ENCODE measurements around the gene SPNS2. TPM values are rescaled to one million over a fixed set of nuclear protein-coding genes. Genes with fewer than 3 reads are reported as not detected.
"Not testable (repeated sequence)": the region's sequence is repeated elsewhere in the genome, so short reads cannot be mapped to it uniquely, and the experiment has no call there.

Gene SPNS2
- total RNA-seq, 1 donor from 2014 or later, result 18.6 TPM

- DNase-seq (ENCODE audit: low spot score), result no peak
Measured at GRCh38 chr17:4562015-4562969, 63.6 kb downstream of the SPNS2 start.

GRCh38 chr17:4565209-4566141 lies 66.8 kb downstream of the SPNS2 start:
- DNase-seq (ENCODE audit: low spot score), result no peak

GRCh38 chr17:4566785-4567184 lies 68.1 kb downstream of the SPNS2 start:
- no peak for DNase-seq (ENCODE audit: low spot score)

GRCh38 chr17:4569591-4569990 lies 70.9 kb downstream of the SPNS2 start:
- DNase-seq (ENCODE audit: low spot score), result no peak

GRCh38 chr17:4572131-4572530 lies 73.5 kb downstream of the SPNS2 start:
- no peak for DNase-seq (ENCODE audit: low spot score)

- no peak for DNase-seq (ENCODE audit: low spot score)
Measured at GRCh38 chr17:4573115-4573514, 74.4 kb downstream of the SPNS2 start.

GRCh38 chr17:4573669-4574068 lies 75.0 kb downstream of the SPNS2 start:
- no peak for DNase-seq (ENCODE audit: low spot score)

- DNase-seq (ENCODE audit: low spot score), result no peak
Measured at GRCh38 chr17:4574448-4575045, 75.9 kb downstream of the SPNS2 start.

GRCh38 chr17:4576161-4576558 lies 77.5 kb downstream of the SPNS2 start:
- DNase-seq (ENCODE audit: low spot score), result no peak

- no peak for DNase-seq (ENCODE audit: low spot score)
Measured at GRCh38 chr17:4576729-4577322, 78.1 kb downstream of the SPNS2 start.

GRCh38 chr17:4577386-4577993 lies 78.8 kb downstream of the SPNS2 start:
- DNase-seq (ENCODE audit: low spot score), result no peak

GRCh38 chr17:4578349-4578748 lies 79.7 kb downstream of the SPNS2 start:
- not testable (repeated sequence) for DNase-seq (ENCODE audit: low spot score)

GRCh38 chr17:4579678-4580077 lies 81.0 kb downstream of the SPNS2 start:
- DNase-seq (ENCODE audit: low spot score), result no peak

GRCh38 chr17:4580291-4580690 lies 81.6 kb downstream of the SPNS2 start:
- DNase-seq (ENCODE audit: low spot score), result no peak

- no peak for DNase-seq (ENCODE audit: low spot score)
Measured at GRCh38 chr17:4582101-4582501, 83.4 kb downstream of the SPNS2 start.

GRCh38 chr17:4582691-4583090 lies 84.0 kb downstream of the SPNS2 start:
- no peak for DNase-seq (ENCODE audit: low spot score)

GRCh38 chr17:4583206-4583605 lies 84.5 kb downstream of the SPNS2 start:
- no peak for DNase-seq (ENCODE audit: low spot score)

GRCh38 chr17:4583782-4584100 lies 85.1 kb downstream of the SPNS2 start:
- DNase-seq (ENCODE audit: low spot score), result no peak

GRCh38 chr17:4584101-4584916 lies 85.6 kb downstream of the SPNS2 start, which contains the start of gene SMTNL2:
SMTNL2 (plus strand) TSS chr17:4584529; CDS start chr17:4584606, 77 bp downstream.
- DNase-seq (ENCODE audit: low spot score), result no peak

Data from mesenteric fat pad (tissue), 1 donor.